GM19467 (cell line): ENCODE results near the gene JPH2.

ENCODE experiments used
- ATAC-seq: cut with Tn5 transposase; IDR thresholded peaks from one replicate; pipeline ENCODE4 v1.9.1; 2021; ENCODE audit warnings: mild to moderate bottlenecking, moderate library complexity; ENCODE audit not compliant: unreplicated experiment

JPH2 gene

DNA sequence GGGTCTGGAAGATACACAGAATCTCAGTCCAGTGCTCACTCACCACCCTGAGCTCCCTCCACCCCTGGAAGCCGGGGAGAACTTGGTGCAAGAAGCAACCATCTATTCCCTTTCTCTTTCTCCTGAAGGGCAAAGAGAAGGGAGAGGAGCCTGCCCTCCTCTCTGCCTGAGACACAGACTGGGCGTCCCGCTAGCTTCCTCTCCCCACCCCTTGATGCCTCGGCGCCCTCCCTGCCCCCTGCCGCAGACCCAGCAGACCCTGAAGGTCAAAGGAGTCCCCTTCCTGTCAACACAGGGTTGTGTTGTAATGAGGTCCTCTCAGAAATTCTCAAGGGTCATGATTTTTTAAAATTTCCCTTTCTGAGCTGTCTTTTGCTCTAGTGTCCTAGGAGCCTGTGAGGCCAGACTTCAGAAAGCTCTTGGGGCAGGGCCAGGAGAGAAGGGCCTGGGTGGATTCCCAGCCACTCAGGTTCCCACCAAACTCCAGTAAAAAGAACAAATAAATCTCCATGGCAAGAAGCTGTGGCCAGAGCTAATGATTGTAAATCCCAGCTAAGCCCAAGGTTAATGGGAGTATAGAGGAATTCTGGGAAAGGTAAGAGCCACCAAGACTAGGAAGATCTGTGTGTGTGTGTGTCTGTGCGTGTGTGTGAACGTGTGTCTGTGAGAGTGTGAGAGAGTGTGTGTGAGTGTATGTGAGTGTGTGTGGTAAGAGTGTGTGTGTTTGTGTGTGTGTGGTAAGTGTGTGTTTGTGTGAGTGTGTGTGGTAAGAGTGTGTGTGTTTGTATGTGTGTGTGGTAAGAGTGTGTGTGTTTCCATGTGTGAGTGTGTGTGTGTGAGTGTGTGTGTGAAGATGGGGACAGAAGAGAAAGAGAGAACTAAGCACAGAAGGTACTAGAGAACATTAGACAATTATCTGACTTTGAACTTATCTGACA is 1.1 kb upstream of the JPH2 start:
- ATAC-seq, result no peak

DNA sequence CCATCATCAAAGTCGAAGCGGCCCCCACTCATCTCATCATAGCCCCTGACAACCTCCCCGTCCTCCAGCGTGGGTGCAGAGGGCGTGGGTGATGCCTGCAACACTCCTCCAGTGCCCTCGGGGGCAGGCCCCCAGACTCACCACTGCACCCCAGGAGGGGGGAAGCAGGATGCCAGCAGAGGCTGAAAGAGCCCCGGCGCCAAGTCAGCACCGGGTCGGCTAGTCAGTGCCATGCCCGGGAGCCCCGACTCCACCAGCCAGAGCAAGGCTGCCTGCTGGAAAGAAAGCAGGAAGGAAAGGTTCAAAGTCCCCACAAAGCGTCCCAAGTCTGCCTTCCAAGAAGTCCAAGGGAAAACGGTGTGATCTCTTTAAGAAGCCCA is 324 bp downstream of the JPH2 start:
- no peak for ATAC-seq

DNA sequence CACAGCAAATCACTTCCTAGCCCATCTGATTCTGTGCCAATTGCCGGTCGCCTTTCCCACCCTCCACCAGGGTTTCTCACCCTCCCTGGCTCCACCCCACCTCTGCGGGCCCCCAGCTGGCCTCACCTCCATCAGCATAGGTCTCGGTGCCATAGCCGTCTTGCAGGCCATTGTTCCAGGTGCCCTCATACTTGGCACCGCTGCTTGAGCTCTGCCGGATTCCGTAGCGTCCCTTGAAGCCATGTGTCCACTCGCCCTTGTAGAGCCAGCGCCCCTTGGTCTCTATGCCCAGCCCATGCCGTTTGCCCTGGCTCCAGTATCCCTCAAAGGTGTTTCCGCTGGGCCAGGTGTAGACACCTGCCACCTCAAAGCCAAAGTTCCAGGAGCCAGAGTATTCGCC is 787 bp downstream of the JPH2 start:
- no peak for ATAC-seq

DNA sequence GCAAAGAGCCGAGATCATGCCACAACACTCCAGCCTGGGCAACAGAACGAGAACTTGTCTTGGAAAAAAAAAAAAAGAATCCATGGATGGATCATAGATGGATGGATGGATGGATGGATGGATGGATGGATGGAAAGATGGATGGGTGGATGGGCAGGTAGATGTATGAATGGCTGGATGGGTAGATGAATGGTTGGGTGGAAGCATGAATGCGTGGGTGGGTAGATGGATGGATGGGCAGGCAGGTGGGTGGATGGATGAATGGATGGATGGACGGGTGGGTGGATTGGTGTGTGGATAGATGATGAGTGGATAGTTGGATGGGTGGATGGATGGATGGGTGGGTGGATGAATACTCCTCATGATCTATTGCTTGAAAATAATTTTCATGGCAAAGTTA is 1.4 kb downstream of the JPH2 start:
- ATAC-seq, result no peak

DNA sequence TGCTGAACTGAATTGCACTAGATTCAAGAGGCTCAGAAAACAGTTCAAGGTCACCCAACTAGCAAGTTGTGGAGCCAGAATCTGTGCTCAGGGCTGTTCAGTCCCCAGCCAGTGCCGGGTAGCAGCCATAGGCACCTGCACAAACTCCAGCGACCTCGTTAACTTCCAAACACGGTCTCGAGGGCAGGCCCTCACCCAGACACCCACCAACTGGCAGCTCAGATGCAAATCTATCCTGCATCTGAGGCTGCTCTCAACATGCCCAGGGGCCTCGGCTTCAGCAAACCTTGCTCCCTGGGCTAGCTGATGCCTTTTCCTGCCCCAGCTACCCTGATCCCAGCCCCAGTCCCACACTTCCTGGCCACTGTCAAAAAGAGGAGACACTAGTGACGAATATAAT is 3.7 kb downstream of the JPH2 start:
- no peak for ATAC-seq

DNA sequence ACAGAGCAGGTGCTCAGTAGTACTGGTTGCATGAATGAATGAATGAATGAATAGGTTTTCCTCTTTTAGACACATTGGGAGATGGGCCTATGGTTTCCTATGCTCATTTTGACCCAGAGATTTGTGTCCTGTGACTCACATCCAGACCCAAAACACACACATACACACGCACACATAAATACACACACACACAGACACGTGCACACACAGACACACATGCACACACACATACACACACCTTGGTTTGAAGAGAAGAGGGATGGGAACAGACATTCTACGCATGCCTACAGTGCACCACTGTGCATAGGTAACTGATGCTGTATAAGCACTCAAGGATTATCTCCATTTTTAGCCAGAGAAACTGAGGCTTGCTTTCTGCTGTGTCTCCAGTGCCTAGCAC is 4.1 kb downstream of the JPH2 start:
- ATAC-seq, result no peak

DNA sequence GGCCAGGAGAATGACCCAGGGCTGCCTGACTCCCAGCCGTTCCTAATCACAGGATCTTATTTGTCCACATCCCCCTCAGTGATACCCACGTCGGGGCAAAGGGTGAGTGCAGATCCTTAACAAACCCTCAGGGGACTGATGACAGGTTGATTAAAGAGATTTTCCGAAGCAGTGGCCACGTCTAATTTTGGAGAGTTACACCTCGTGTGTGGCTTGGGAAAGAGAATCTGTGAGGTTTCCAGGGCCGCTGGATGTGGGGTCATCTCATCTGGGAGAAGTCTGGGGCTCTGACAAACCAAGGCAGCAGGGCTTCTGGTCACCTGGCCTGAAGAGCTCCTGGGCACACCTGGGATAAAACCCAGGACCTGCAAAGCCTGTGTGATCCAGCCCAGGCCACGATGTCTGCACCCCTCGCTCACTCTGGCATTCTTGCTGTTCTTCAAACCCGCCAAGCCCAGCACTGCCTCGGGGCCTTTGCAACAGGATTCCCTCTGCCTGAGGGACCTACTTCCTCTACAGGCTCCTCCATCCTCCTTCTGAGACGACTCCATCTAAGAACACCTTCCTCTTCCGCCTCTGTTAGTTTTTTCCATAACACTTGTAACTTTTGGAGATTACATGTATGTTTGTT is 4.7 kb downstream of the JPH2 start:
- ATAC-seq, result no peak

DNA sequence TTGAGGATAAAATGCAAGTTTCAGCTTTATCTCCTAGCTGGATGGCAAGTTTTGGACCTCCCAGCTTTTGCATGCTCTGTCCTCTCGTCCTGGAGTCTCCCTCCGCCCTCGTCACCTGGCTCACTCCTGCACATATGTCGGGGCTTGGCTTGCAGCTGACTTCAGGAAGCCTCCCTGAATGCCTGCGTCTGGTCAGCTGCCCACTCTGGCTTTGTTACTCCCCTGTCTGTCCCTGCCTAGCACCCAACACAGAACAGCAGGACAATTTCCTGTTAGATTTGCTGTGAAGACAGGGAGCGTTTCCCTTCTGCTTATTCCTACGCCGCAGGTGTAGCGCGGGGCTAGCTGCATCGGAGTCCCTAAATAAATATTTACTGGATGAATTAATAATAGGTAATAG is 5.4 kb downstream of the JPH2 start:
- ATAC-seq, result no peak

DNA sequence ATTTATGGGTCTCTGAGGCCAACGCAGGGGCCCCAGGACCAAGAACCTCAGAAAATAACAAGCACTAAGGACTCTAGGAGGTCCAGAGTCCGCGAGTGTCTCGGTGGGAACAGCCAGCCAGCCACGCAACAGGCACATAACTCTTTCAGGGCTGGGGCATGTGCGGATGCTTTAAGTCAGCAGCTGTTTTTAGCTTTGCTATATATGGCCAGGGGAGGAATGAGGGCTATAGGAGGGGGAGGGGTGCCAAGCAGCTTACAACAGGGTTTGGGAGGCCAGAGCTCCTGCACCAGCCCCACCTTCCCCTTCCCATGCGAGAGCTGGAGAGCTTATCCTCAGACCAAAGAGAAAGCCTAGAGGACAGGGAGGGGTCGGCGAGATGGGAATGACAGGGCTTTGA is 6.2 kb downstream of the JPH2 start:
- no peak for ATAC-seq

DNA sequence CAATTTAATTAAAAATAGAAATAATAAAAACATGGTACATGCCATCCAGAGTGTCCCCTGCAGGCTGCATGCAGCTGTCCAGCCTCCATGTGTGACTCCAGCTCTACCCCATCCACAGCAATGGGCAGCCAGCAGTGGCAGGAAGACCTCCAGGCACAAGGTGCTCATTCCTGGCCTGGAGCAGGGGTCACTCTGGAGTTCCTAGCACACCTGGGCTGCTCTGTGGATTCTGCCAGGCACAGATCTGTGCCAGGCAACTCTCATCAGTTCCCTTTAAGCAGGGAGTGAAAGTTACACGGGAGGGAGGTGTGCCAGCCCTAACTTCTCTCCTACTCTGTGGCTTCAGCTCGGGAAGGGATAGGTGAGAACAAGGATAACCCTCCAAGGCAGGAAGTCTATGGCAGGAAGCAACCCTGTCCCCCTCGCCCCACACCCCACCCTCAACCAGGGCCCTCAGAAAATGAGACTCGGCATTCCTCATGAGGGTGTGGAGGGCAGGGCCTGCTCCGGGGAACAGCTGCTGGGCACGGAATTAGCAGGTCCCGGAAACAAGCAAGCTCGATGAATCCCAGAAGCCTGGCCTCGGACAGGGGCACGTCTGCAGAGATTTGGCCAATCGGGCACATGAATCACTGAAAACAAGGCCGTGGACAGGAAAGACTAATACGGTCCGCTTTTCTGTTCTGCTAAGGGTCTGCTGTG is 10.0 kb downstream of the JPH2 start:
- ATAC-seq, result no peak

DNA sequence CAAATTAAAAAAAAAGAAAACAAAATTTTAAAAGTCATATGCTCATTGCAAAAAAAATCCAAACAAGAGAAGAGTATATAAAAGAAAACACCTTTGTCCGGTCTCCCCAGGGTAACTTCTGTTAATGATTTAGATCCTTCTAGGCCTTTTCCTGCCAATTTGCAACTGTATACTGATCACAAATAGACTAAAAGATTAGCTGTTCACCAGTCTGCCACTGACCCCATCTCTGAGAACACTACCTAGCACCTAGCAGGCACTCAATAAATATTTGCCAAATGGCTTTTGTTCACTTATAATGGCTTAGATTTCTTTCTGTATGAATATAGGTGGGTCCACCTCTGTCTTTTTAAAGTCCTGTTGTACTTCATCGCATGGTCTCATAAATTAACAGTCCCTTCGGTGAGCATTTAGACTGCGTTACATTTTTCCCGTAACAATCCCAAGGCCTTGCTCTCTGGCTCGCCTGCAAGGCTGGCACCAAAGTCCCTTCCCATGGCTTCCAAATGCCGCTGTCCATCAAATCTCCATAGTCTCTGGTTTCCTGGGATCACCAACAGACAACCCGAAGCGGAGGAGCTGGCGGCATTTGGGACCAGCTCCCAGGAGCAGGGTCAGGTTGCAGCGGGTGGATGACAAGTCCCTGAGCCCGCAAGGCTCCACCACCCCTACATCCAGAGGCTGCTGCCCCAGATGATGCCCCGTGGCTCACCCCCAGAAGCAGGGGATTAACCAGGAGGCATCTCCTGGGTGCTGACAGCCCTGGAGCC is 11.8 kb downstream of the JPH2 start:
- ATAC-seq, result no peak

DNA sequence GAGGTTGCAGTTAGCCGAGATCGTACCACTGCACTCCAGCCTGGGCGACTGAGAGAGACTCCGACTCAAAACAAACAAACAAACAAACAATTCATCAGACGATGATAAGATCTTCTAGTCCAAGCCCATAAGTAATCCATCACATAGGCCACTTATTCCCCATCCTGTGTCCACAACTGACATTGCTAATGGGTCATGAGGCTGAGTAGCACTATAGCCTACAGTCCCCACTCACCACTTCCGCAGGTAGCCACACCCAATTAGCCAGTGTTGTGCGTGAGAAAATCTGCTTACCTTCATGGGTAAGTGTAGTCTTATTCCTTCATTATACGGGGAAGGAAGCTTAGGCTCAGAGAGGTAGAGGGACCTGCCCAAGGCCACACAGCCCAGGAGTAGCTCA is 13.1 kb downstream of the JPH2 start:
- ATAC-seq, result no peak

DNA sequence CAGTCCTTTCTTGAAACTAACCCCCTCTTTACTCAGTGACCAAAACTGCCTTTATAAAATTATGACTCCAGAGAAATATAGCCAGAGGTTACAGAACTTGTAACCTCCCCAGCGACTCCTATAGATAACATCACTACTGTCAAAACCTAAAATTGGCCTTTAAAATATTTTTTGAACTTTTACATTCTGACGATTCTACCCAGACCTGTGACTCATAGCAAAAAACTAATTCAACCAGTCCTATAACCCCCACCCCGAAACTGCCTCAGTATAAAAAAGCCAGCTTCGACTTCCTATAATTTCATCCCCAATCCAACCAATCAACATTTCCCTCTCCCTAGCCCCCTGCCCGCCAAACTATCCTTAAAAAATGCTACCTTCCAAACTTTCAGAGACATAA is 13.9 kb downstream of the JPH2 start:
- ATAC-seq, result no peak

DNA sequence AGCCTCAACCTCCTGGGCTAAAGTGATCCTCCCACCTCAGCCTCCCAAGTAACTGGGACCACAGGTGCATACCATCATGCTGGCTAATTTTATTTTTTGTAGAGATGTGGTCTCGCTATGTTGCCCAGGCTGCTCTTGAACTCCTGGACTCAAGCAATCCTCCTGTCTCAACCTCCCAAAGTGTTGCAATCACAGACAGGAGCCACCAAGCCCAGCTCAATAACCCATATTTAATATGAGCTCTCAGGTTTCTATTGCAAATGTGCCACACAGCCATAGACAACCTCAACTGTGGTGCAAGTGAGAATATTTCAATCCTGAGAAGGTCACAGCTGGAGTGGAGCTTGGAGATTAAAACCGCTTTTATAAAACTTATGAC is 14.4 kb downstream of the JPH2 start:
- no peak for ATAC-seq

DNA sequence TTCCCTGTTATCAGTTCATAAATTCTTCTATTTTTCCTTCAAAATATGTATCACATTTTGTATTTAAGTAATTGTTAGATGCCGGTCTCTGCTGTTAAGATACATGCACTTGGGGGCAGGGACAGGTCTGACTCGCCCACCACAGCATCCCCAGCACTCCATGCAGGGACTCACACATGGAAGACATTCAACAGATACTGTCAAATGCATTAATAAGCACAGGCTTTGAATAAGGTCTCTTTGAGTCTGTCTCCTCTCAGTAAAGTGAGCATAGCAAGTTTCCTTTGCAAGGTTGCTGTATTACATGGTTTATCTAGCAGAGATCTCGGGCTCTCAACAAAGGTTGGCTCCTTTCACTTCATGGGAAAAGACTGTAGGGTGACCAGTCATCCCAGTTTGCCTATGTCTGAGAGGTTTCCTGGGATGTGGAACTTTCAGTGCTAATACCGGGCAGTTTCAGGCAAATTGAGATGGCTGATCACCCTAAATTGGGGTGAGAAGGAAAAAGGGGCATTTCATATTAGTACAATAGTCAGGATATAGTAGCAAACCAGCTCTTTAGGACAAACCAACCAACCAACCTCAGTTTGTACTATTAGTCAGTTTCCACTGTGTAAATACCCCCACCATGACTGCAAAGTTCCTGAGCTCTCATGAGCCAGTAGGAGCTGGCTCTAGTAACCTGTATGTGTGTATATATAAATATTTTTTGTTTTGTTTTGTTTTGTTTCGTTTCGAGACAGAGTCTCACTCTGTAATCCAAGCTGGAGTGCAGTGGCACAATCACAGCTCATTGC is 15.0 kb downstream of the JPH2 start:
- ATAC-seq, result no peak

DNA sequence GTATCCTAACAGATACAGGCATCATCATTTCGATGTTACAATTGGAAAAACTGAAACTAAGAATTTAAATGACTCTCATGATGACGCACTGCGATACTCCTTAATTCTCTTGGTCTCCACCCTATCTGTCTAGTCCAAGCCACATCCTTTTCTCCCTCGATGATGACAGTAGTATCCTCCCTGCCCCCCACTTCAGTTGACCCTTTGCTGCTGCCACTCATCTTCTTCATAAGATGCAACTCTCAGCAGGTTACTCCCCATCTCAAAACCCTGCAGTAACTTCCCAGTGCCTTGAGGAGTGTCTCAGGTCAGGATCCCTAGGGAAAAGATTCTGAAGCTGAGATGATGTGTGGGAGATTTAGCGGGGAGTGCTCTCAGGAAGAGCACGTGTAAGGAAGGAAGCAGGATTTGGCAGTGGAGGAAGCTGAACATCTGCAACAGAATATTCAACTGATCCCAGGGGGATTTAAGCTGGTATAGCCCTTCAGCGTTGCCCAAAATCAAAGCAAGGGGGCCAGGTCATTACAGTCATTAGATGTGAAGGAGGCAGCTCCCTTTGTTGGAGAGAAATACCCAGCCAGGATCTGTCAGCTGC is 16.1 kb downstream of the JPH2 start:
- no peak for ATAC-seq

DNA sequence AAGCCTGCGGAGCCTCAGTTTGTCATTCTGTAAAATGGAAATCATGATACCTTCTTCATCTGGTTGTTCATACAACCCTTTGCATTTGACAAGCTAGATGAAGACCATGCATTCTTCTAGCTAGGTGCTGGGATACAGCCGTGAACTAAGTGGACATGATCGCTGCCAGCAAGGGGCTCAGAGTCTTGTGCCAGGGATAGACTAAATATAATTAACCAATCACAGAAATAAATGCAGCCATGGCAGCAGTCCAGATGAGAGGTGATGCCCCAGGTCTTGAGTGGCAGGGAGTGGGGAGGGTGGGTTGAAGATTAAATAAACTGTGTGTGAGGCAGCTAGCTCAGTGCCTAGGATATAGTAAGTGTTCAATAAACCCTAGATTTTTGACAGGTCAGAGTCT is 19.3 kb downstream of the JPH2 start:
- no peak for ATAC-seq

DNA sequence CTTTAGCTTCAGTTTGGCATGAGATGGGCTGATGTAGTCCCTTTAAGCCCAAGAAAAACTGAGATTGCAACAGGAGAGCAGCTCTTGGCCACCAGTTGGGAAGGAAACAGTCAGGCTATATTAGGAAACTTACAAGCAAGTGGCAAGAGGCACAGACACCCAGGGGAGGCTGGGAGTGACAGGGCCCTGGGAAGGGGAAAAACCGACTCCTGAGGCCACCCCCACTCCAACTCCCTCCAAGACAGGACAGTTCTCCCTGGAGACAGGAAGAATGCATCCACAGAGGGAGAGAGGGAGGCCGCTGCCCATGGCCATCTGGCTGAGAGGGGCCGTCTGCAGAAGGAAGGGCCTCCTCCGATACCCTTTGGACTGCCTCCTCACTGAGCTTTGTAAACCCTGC is 20.5 kb downstream of the JPH2 start:
- no peak for ATAC-seq

DNA sequence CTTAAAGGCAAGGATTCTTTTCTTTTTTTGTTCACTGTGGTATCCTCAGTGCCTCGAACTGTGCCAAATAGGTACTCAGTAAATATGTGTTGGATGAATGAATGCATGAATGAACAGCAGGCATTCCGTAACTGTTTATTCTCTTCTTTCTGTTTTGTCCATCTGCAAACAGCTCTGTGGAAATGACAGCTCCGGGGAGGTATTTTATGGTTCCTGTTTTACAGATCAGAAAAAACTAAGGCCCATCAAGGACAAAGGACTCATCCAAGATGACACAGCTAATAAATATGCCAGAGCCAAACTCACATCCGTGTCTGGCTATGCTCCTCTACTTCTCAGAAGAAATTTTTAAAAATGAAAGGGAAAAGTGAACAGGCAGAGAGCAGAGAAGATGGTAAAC is 21.0 kb downstream of the JPH2 start:
- no peak for ATAC-seq

DNA sequence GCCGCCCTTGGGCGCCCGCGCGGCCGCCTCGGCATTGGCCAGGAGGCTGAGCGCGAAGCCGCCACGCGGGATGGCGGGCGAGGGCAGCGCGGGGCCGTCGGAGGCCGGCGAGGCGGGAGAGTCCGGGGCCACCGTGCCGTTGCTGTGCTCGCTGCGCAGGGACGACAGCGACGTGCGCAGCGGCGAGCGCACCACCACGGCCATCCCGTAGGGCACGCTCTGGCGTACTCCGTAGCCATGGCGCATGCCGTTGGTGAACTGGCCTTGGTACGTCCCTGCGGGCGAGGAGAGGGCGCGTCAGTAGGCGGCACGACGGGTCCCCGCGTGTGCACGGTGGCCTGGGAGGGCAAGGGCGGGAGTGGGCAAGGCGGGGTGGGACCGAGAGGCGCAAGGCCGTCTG is 26.9 kb downstream of the JPH2 start:
- no peak for ATAC-seq
